Smooth muscle cell (in vitro differentiated cells): ENCODE data around the gene KCNT2. TPM values are rescaled to one million over a fixed set of nuclear protein-coding genes. Genes with fewer than 3 reads are reported as not detected.

ENCODE experiments used
- DNase-seq: peaks from one replicate; lab custom pipeline; 2025; ENCODE audit not compliant: unreplicated experiment; lab: John Stamatoyannopoulos, UW
- H2AFZ ChIP-seq: fragments of 200-600 bp; sonication (generic); 2 replicates; pipeline ENCODE4 v1.6.0; 2016; ENCODE audit warnings: antibody characterized with exemption, low read depth, mild to moderate bottlenecking
- H3F3A ChIP-seq: fragments of 200-600 bp; sonication (generic); 2 replicates; pipeline ENCODE4 v1.6.0; 2017; ENCODE audit warnings: antibody characterized with exemption, low read depth
- H3K27ac ChIP-seq: fragments of 200-600 bp; sonication (generic); 2 replicates; pipeline ENCODE4 v1.5.1; 2016; ENCODE audit warnings: low read depth, mild to moderate bottlenecking
- H3K27me3 ChIP-seq: fragments of 200-600 bp; sonication (generic); 2 replicates; pipeline ENCODE4 v1.6.1; 2016; ENCODE audit warnings: low read depth, mild to moderate bottlenecking
- H3K36me3 ChIP-seq: fragments of 200-600 bp; sonication (generic); 2 replicates; pipeline ENCODE4 v1.5.1; 2016; ENCODE audit warnings: low read depth
- H3K4me1 ChIP-seq: fragments of 200-600 bp; sonication (generic); 2 replicates; pipeline ENCODE4 v1.5.1; 2016; ENCODE audit warnings: low read depth
- H3K4me2 ChIP-seq: fragments of 200-600 bp; sonication (generic); 2 replicates; pipeline ENCODE4 v1.6.0; 2016; ENCODE audit warnings: mild to moderate bottlenecking
- H3K4me3 ChIP-seq: fragments of 200-600 bp; sonication (generic); 2 replicates; pipeline ENCODE4 v1.5.1; 2016; ENCODE audit warnings: mild to moderate bottlenecking
- H3K79me2 ChIP-seq: fragments of 200-600 bp; sonication (generic); 2 replicates; pipeline ENCODE4 v1.6.0; 2016; ENCODE audit warnings: low read depth, mild to moderate bottlenecking
- H3K9ac ChIP-seq: fragments of 200-600 bp; sonication (generic); 2 replicates; pipeline ENCODE4 v1.6.0; 2016; ENCODE audit warnings: low read depth
- H3K9me3 ChIP-seq: fragments of 200-600 bp; sonication (generic); replicated peaks from 2 replicates; pipeline ENCODE4 v1.5.1; 2016; ENCODE audit warnings: low read depth
- H4K20me1 ChIP-seq: fragments of 200-600 bp; sonication (generic); 2 replicates; pipeline ENCODE4 v1.6.0; 2016; ENCODE audit warnings: low read depth
- CTCF ChIP-seq: fragments of 200-600 bp; sonication (generic); IDR thresholded peaks from 2 replicates; pipeline ENCODE4 v1.5.1; 2017; ENCODE audit warnings: borderline replicate concordance, mild to moderate bottlenecking, antibody characterized with exemption; ENCODE audit not compliant: insufficient read depth, poor library complexity, severe bottlenecking
- WGBS: methylation state at CpG from one replicate; pipeline ENCODE4 v1.1.7; 2016; ENCODE audit warnings: low lambda C conversion rate; 5-methylcytosine and 5-hydroxymethylcytosine counted together
- polyA plus RNA-seq: library from polyadenylated mRNA; unstranded; fragments of >200 nt; fragmentation: Nextera tagmentation; extraction: Ambion mirVana; gene quantifications from 2 replicates; pipeline ENCODE4 v1.2.1, GENCODE V29; 2016
- total RNA-seq: library from RNA; depleted of rRNA; stranded (reverse); fragments of >200 nt; gene quantifications from 2 replicates; pipeline ENCODE4 v1.2.3, GENCODE V29; 2014

The KCNT2 gene
- total and polyA plus RNA-seq, 2 experiments from 2014 or later: 1.3 to 2.7 TPM

GRCh38 chr1:196454792-196455191 lies 153.4 kb downstream of the KCNT2 start:
- 97% methylated on average over 2 of the region's 2 CpGs for WGBS
- H4K20me1 ChIP-seq: no peaks in the 10 kb centered on the region
- H3K27me3 ChIP-seq: no peaks in the 10 kb centered on the region
- no peak for DNase-seq
- no peak overlapping the region for H3K27ac ChIP-seq
- H2AFZ ChIP-seq: no peak overlapping the region
- H3K79me2 ChIP-seq: no peaks in the 10 kb centered on the region
- no peaks in the 10 kb centered on the region for H3K36me3 ChIP-seq
- peaks cover 3% of the 10 kb centered on the region for H3K4me1 ChIP-seq
- no peaks in the 10 kb centered on the region for H3K9me3 ChIP-seq
- no peak overlapping the region for H3K9ac ChIP-seq
- no peaks in the 10 kb centered on the region for H3F3A ChIP-seq
- H3K4me3 ChIP-seq: no peak overlapping the region
- no peak for TF ChIP-seq CTCF
- H3K4me2 ChIP-seq: no peak overlapping the region

- H2AFZ ChIP-seq: no peak overlapping the region
- H3K9me3 ChIP-seq: no peaks in the 10 kb centered on the region
- no peaks in the 10 kb centered on the region for H3K27me3 ChIP-seq
- H3K4me1 ChIP-seq: peaks cover 3% of the 10 kb centered on the region
- H4K20me1 ChIP-seq: no peaks in the 10 kb centered on the region
- no peak overlapping the region for H3K9ac ChIP-seq
- no peaks in the 10 kb centered on the region for H3K36me3 ChIP-seq
- H3K27ac ChIP-seq: no peak overlapping the region
- no peak for DNase-seq
- no peak for TF ChIP-seq CTCF
- 91% methylated on average over 5 of the region's 5 CpGs for WGBS
- H3F3A ChIP-seq: no peaks in the 10 kb centered on the region
- H3K4me2 ChIP-seq: no peak overlapping the region
- H3K4me3 ChIP-seq: no peak overlapping the region
- H3K79me2 ChIP-seq: no peaks in the 10 kb centered on the region
These were observed 157.1 kb downstream of the KCNT2 start for GRCh38 chr1:196451103-196451502.

GRCh38 chr1:196450143-196451095 lies 157.8 kb downstream of the KCNT2 start:
- Histone ChIP-seq H2AFZ (no peak overlapping the region), H3K4me1 (peaks cover 3% of the 10 kb centered on the region), H3K9me3 (no peaks in the 10 kb centered on the region), H3K4me3 (no peak overlapping the region), H3K4me2 (no peak overlapping the region), H3K79me2 (no peaks in the 10 kb centered on the region), H3F3A (no peaks in the 10 kb centered on the region), H4K20me1 (no peaks in the 10 kb centered on the region), H3K9ac (no peak overlapping the region), H3K36me3 (no peaks in the 10 kb centered on the region), H3K27ac (no peak overlapping the region), H3K27me3 (no peaks in the 10 kb centered on the region)
- TF ChIP-seq CTCF: no peak
- no peak for DNase-seq
- 76% methylated on average over 4 of the region's 4 CpGs for WGBS

DNA sequence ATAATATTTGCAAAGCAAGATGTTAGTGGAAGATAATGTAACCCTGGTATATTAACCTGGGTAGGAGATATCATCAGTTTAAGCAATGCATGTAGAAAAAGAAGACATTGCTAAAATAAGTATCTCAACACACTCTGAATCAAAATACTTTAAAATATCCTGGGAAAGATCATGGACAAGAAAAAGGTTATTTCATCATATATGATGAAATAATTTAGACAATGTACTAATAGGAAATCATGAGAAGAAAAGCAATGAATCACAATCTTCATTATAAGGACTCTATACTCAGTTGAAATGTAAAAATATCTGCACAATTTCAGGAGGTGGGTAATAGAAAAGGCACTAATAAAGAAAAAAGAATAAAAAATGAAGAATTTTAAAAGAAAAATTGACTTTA lies 158.8 kb downstream of the KCNT2 start:
- no peaks in the 10 kb centered on the region for H3K27me3 ChIP-seq
- no peaks in the 10 kb centered on the region for H3F3A ChIP-seq
- DNase-seq: no peak
- no peak for TF ChIP-seq CTCF
- H3K9ac ChIP-seq: no peak overlapping the region
- no peaks in the 10 kb centered on the region for H3K79me2 ChIP-seq
- no peak overlapping the region for H2AFZ ChIP-seq
- no peaks in the 10 kb centered on the region for H3K9me3 ChIP-seq
- H3K4me3 ChIP-seq: no peak overlapping the region
- H3K36me3 ChIP-seq: no peaks in the 10 kb centered on the region
- no peak overlapping the region for H3K27ac ChIP-seq
- peaks cover 3% of the 10 kb centered on the region for H3K4me1 ChIP-seq
- H3K4me2 ChIP-seq: no peak overlapping the region
- H4K20me1 ChIP-seq: no peaks in the 10 kb centered on the region
